ENCODE measurements around the gene ACOX3.

DNA sequence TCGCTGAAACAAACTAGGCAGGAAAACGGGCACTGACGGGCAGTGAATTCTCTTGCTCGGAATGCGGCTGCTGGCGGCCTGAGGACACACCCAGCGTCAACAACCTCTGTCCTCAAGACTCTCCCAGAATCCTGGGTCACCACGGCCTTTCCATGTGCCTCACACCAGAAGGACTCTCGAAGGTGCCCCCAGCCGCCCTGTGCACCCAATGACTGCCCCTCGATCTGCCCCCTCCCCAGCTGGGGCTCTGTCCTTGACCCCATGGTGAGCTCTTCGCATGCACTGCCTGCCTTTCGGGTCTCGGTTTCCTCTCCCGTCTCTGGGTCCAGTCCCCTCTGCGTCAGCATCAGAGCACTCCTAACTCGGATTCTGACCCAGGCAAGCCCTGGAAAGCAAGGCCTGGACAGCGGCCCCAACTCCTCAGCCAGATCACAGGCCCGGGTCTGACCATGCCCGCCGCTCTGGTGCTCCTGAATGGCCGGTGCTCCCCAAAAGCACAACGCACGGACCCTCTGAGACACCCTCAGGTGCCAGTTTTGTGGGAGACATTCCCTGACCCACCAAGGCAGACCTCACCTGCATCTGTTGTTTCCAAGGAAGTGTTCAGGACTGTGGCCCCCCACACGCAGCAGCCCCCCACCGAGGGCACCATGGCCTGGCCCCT is 56.0 kb downstream of the ACOX3 start:
- TF ChIP-seq, protein P1, sequence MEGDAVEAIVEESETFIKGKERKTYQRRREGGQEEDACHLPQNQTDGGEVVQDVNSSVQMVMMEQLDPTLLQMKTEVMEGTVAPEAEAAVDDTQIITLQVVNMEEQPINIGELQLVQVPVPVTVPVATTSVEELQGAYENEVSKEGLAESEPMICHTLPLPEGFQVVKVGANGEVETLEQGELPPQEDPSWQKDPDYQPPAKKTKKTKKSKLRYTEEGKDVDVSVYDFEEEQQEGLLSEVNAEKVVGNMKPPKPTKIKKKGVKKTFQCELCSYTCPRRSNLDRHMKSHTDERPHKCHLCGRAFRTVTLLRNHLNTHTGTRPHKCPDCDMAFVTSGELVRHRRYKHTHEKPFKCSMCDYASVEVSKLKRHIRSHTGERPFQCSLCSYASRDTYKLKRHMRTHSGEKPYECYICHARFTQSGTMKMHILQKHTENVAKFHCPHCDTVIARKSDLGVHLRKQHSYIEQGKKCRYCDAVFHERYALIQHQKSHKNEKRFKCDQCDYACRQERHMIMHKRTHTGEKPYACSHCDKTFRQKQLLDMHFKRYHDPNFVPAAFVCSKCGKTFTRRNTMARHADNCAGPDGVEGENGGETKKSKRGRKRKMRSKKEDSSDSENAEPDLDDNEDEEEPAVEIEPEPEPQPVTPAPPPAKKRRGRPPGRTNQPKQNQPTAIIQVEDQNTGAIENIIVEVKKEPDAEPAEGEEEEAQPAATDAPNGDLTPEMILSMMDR (tag by site-specific recombination; IDR thresholded peaks at IDR 0.05) = no peak
- no peak for TF ChIP-seq ZNF501 (tag by site-specific recombination; IDR thresholded peaks at IDR 0.05)
- TF ChIP-seq, protein P2, sequence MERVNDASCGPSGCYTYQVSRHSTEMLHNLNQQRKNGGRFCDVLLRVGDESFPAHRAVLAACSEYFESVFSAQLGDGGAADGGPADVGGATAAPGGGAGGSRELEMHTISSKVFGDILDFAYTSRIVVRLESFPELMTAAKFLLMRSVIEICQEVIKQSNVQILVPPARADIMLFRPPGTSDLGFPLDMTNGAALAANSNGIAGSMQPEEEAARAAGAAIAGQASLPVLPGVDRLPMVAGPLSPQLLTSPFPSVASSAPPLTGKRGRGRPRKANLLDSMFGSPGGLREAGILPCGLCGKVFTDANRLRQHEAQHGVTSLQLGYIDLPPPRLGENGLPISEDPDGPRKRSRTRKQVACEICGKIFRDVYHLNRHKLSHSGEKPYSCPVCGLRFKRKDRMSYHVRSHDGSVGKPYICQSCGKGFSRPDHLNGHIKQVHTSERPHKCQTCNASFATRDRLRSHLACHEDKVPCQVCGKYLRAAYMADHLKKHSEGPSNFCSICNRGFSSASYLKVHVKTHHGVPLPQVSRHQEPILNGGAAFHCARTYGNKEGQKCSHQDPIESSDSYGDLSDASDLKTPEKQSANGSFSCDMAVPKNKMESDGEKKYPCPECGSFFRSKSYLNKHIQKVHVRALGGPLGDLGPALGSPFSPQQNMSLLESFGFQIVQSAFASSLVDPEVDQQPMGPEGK (tag by site-specific recombination; IDR thresholded peaks at IDR 0.05) = no peak
